ENCODE results near the gene XCR1. TPM values are rescaled to one million over a fixed set of nuclear protein-coding genes. Genes with fewer than 3 reads are reported as not detected.

Gene XCR1
- total RNA-seq, 1 experiment from 2014 or later = 0.02 TPM

- no peak for TF ChIP-seq JAZF1 (CRISPR knock-in tag; IDR thresholded peaks at IDR 0.05)
- TF ChIP-seq TCF7 (CRISPR knock-in tag; IDR thresholded peaks at IDR 0.05; ENCODE audit: low read depth) = no peak
- no peak for TF ChIP-seq E2F1 (CRISPR knock-in tag; IDR thresholded peaks at IDR 0.05)
- TF ChIP-seq, protein P1, sequence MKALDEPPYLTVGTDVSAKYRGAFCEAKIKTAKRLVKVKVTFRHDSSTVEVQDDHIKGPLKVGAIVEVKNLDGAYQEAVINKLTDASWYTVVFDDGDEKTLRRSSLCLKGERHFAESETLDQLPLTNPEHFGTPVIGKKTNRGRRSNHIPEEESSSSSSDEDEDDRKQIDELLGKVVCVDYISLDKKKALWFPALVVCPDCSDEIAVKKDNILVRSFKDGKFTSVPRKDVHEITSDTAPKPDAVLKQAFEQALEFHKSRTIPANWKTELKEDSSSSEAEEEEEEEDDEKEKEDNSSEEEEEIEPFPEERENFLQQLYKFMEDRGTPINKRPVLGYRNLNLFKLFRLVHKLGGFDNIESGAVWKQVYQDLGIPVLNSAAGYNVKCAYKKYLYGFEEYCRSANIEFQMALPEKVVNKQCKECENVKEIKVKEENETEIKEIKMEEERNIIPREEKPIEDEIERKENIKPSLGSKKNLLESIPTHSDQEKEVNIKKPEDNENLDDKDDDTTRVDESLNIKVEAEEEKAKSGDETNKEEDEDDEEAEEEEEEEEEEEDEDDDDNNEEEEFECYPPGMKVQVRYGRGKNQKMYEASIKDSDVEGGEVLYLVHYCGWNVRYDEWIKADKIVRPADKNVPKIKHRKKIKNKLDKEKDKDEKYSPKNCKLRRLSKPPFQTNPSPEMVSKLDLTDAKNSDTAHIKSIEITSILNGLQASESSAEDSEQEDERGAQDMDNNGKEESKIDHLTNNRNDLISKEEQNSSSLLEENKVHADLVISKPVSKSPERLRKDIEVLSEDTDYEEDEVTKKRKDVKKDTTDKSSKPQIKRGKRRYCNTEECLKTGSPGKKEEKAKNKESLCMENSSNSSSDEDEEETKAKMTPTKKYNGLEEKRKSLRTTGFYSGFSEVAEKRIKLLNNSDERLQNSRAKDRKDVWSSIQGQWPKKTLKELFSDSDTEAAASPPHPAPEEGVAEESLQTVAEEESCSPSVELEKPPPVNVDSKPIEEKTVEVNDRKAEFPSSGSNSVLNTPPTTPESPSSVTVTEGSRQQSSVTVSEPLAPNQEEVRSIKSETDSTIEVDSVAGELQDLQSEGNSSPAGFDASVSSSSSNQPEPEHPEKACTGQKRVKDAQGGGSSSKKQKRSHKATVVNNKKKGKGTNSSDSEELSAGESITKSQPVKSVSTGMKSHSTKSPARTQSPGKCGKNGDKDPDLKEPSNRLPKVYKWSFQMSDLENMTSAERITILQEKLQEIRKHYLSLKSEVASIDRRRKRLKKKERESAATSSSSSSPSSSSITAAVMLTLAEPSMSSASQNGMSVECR (CRISPR knock-in tag; IDR thresholded peaks at IDR 0.05; ENCODE audit: borderline replicate concordance) = no peak
- no peak for TF ChIP-seq CDX4 (CRISPR knock-in tag; IDR thresholded peaks at IDR 0.05; ENCODE audit: borderline replicate concordance)
- TF ChIP-seq ZNF671 (CRISPR knock-in tag; IDR thresholded peaks at IDR 0.05) = no peak
- TF ChIP-seq, protein P2, sequence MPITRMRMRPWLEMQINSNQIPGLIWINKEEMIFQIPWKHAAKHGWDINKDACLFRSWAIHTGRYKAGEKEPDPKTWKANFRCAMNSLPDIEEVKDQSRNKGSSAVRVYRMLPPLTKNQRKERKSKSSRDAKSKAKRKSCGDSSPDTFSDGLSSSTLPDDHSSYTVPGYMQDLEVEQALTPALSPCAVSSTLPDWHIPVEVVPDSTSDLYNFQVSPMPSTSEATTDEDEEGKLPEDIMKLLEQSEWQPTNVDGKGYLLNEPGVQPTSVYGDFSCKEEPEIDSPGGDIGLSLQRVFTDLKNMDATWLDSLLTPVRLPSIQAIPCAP (CRISPR knock-in tag; IDR thresholded peaks at IDR 0.05) = no peak
- Mint-ChIP-seq H3K27ac (no peak overlapping the region), H3K4me1 (no peaks in the 10 kb centered on the region), H3K27me3 (ENCODE audit: low read depth) (peaks cover 5% of the 10 kb centered on the region; the same call in 1 of the 2 replicates), H3K9me3 (peaks cover 25% of the 10 kb centered on the region), H3K4me3 (no peak overlapping the region), H3K36me3 (peaks cover 9% of the 10 kb centered on the region)
- DNase-seq (ENCODE audit: low spot score) (no peak), ATAC-seq (no peak)
- CTCF ChIA-PET = interaction anchor here (0.8 kb wide), 1 partner anchor 93 kb away, joined by 3 read pairs; no protein-coding TSS in a partner anchor
- POLR2A ChIA-PET = no interaction called here
Observed at GRCh38 chr3:46031747-46032146, 4.5 kb upstream of the XCR1 start.

GRCh38 chr3:46031269-46031668 lies 4.0 kb upstream of the XCR1 start:
- DNase-seq (ENCODE audit: low spot score) = no peak
- Mint-ChIP-seq H3K9me3 (peaks cover 25% of the 10 kb centered on the region), H3K4me1 (no peaks in the 10 kb centered on the region), H3K27me3 (ENCODE audit: low read depth) (peaks cover 6% of the 10 kb centered on the region; the same call in 1 of the 2 replicates), H3K4me3 (no peak overlapping the region), H3K27ac (no peak overlapping the region), H3K36me3 (peaks cover 9% of the 10 kb centered on the region)
- ATAC-seq = no peak
- POLR2A ChIA-PET = no interaction called here
- CTCF ChIA-PET = interaction anchor here (0.8 to 1.4 kb wide), 2 partner anchors 48 to 92 kb away, joined by 3 to 4 read pairs; no protein-coding TSS in a partner anchor
- TF ChIP-seq, protein P3, sequence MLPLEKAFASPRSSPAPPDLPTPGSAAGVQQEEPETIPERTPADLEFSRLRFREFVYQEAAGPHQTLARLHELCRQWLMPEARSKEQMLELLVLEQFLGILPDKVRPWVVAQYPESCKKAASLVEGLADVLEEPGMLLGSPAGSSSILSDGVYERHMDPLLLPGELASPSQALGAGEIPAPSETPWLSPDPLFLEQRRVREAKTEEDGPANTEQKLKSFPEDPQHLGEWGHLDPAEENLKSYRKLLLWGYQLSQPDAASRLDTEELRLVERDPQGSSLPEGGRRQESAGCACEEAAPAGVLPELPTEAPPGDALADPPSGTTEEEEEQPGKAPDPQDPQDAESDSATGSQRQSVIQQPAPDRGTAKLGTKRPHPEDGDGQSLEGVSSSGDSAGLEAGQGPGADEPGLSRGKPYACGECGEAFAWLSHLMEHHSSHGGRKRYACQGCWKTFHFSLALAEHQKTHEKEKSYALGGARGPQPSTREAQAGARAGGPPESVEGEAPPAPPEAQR (CRISPR knock-in tag; IDR thresholded peaks at IDR 0.05) = no peak
- TF ChIP-seq TEAD1 (CRISPR knock-in tag; IDR thresholded peaks at IDR 0.05) = no peak
- TF ChIP-seq CTCF (IDR thresholded peaks at IDR 0.05) = no peak
- TF ChIP-seq NFE2L1 (CRISPR knock-in tag; IDR thresholded peaks at IDR 0.05) = no peak
- TF ChIP-seq, protein P4, sequence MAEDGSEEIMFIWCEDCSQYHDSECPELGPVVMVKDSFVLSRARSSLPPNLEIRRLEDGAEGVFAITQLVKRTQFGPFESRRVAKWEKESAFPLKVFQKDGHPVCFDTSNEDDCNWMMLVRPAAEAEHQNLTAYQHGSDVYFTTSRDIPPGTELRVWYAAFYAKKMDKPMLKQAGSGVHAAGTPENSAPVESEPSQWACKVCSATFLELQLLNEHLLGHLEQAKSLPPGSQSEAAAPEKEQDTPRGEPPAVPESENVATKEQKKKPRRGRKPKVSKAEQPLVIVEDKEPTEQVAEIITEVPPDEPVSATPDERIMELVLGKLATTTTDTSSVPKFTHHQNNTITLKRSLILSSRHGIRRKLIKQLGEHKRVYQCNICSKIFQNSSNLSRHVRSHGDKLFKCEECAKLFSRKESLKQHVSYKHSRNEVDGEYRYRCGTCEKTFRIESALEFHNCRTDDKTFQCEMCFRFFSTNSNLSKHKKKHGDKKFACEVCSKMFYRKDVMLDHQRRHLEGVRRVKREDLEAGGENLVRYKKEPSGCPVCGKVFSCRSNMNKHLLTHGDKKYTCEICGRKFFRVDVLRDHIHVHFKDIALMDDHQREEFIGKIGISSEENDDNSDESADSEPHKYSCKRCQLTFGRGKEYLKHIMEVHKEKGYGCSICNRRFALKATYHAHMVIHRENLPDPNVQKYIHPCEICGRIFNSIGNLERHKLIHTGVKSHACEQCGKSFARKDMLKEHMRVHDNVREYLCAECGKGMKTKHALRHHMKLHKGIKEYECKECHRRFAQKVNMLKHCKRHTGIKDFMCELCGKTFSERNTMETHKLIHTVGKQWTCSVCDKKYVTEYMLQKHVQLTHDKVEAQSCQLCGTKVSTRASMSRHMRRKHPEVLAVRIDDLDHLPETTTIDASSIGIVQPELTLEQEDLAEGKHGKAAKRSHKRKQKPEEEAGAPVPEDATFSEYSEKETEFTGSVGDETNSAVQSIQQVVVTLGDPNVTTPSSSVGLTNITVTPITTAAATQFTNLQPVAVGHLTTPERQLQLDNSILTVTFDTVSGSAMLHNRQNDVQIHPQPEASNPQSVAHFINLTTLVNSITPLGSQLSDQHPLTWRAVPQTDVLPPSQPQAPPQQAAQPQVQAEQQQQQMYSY (CRISPR knock-in tag; IDR thresholded peaks at IDR 0.05) = no peak
- no peak for TF ChIP-seq EMX1 (CRISPR knock-in tag; IDR thresholded peaks at IDR 0.05)
- TF ChIP-seq CREM (CRISPR knock-in tag; IDR thresholded peaks at IDR 0.05) = no peak
- TF ChIP-seq, protein P5, sequence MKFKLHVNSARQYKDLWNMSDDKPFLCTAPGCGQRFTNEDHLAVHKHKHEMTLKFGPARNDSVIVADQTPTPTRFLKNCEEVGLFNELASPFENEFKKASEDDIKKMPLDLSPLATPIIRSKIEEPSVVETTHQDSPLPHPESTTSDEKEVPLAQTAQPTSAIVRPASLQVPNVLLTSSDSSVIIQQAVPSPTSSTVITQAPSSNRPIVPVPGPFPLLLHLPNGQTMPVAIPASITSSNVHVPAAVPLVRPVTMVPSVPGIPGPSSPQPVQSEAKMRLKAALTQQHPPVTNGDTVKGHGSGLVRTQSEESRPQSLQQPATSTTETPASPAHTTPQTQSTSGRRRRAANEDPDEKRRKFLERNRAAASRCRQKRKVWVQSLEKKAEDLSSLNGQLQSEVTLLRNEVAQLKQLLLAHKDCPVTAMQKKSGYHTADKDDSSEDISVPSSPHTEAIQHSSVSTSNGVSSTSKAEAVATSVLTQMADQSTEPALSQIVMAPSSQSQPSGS (CRISPR knock-in tag; IDR thresholded peaks at IDR 0.05; ENCODE audit: borderline replicate concordance, low read depth) = no peak
- TF ChIP-seq, protein P6, sequence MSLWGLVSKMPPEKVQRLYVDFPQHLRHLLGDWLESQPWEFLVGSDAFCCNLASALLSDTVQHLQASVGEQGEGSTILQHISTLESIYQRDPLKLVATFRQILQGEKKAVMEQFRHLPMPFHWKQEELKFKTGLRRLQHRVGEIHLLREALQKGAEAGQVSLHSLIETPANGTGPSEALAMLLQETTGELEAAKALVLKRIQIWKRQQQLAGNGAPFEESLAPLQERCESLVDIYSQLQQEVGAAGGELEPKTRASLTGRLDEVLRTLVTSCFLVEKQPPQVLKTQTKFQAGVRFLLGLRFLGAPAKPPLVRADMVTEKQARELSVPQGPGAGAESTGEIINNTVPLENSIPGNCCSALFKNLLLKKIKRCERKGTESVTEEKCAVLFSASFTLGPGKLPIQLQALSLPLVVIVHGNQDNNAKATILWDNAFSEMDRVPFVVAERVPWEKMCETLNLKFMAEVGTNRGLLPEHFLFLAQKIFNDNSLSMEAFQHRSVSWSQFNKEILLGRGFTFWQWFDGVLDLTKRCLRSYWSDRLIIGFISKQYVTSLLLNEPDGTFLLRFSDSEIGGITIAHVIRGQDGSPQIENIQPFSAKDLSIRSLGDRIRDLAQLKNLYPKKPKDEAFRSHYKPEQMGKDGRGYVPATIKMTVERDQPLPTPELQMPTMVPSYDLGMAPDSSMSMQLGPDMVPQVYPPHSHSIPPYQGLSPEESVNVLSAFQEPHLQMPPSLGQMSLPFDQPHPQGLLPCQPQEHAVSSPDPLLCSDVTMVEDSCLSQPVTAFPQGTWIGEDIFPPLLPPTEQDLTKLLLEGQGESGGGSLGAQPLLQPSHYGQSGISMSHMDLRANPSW (CRISPR knock-in tag; conservative IDR thresholded peaks at IDR 0.05; ENCODE audit: low read depth) = no peak
